IPS DF 6.9 (cell line): Measurements from ENCODE around the gene C2CD5.
A peak's percentile ranks its signal among the peaks of the same experiment; 100 is the strongest.

Source experiments
- DNase-seq: peaks from one replicate; pipeline ENCODE4 v3.0.0-alpha.2; 2013; ENCODE audit warnings: low read depth, low spot score
- H3K27ac ChIP-seq: one replicate; pipeline ENCODE4 v1.5.1; 2013; ENCODE audit warnings: low read length, control low read depth
- H3K27me3 ChIP-seq: 2 replicates; pipeline ENCODE4 v1.6.1; 2013; ENCODE audit warnings: mild to moderate bottlenecking, low read length; ENCODE audit not compliant: control insufficient read depth, insufficient read depth
- H3K36me3 ChIP-seq: 2 replicates; pipeline ENCODE4 v1.6.1; 2013; ENCODE audit warnings: low read length; ENCODE audit not compliant: control insufficient read depth, insufficient read depth
- H3K4me1 ChIP-seq: 2 replicates; pipeline ENCODE4 v1.6.1; 2013; ENCODE audit warnings: low read length; ENCODE audit not compliant: control insufficient read depth, insufficient read depth
- H3K4me3 ChIP-seq: 2 replicates; pipeline ENCODE4 v1.5.1; 2013; ENCODE audit warnings: mild to moderate bottlenecking, low read length
- H3K9me3 ChIP-seq: 2 replicates; pipeline ENCODE4 v1.6.1; 2013; ENCODE audit warnings: low read length, inconsistent platforms; ENCODE audit not compliant: control insufficient read depth, insufficient read depth
- WGBS: extraction: QIAGEN DNeasy Blood & Tissue Kit; methylation state at CpG from one replicate; pipeline ENCODE4 v1.1.7; 2013; ENCODE audit warnings: mixed read lengths, missing lambda C conversion rate; ENCODE audit not compliant: insufficient read length, insufficient coverage; 5-methylcytosine and 5-hydroxymethylcytosine counted together

Gene C2CD5, protein sequence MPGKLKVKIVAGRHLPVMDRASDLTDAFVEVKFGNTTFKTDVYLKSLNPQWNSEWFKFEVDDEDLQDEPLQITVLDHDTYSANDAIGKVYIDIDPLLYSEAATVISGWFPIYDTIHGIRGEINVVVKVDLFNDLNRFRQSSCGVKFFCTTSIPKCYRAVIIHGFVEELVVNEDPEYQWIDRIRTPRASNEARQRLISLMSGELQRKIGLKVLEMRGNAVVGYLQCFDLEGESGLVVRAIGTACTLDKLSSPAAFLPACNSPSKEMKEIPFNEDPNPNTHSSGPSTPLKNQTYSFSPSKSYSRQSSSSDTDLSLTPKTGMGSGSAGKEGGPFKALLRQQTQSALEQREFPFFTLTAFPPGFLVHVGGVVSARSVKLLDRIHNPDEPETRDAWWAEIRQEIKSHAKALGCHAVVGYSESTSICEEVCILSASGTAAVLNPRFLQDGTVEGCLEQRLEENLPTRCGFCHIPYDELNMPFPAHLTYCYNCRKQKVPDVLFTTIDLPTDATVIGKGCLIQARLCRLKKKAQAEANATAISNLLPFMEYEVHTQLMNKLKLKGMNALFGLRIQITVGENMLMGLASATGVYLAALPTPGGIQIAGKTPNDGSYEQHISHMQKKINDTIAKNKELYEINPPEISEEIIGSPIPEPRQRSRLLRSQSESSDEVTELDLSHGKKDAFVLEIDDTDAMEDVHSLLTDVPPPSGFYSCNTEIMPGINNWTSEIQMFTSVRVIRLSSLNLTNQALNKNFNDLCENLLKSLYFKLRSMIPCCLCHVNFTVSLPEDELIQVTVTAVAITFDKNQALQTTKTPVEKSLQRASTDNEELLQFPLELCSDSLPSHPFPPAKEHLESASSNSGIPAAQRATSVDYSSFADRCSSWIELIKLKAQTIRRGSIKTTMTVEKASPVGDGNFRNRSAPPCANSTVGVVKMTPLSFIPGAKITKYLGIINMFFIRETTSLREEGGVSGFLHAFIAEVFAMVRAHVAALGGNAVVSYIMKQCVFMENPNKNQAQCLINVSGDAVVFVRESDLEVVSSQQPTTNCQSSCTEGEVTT

GRCh38 chr12:22544038-22544979 lies at the start of gene C2CD5:
C2CD5 (minus strand) TSS chr12:22544542; CDS start chr12:22544150, 392 bp downstream.
- Histone ChIP-seq H3K4me3 (peak within 1 kb of the TSS; percentile 95), H3K36me3 (no peaks in the 10 kb centered on the region), H3K27me3 (no peaks in the 10 kb centered on the region), H3K9me3 (no peaks in the 10 kb centered on the region), H3K27ac (no peak within 1 kb of the TSS), H3K4me1 (0 out of 2 replicates have a peak, but pooled peaks cover 1% of the 10 kb centered on the region)
- peak; percentile 96 for DNase-seq
- WGBS = no CpG with 5 or more reads among the region's 80 CpGs

DNA sequence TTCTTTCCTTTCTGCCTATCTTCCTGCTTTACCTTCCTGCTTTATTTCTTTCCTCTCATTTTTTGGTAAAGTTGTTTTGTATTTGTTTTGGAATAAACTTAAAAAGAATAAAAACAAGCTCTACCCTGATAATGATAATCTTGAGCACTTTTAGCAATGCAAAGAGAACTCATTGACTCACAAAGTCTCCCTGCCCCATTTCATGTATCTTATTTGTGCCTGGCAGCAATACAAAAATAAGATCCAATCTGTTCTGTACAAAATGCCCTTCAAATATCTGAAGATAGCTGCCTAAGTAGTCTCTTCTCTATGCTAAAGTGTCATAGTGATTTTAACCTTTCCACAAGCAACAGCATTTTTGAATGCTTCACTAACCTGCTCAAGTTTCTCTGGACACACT lies 49.5 kb upstream of the C2CD5 start:
- Histone ChIP-seq H3K9me3 (no peaks in the 10 kb centered on the region), H3K4me1 (no peaks in the 10 kb centered on the region), H3K4me3 (no peak overlapping the region), H3K36me3 (no peaks in the 10 kb centered on the region), H3K27ac (no peak overlapping the region), H3K27me3 (no peaks in the 10 kb centered on the region)
- no peak for DNase-seq

DNA sequence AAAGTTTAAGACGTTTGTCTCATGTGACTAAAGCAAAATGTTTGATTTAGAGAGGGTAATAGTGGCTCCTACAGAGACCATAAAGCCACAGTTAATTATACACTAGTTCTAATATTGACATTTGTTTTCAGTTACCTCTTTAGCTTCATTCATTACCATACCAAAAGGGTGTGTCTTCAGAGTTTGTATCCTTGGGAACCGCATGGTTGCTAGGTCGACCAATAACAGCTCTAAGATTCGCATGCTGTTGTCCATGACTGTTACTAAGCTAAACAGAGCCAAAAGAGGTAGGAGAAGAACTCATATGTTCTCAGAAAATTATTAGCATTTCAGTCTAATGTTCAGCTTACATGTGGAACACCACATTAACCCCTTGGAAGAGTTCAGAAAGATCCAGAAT lies 44.5 kb upstream of the C2CD5 start:
- no peak for DNase-seq
- Histone ChIP-seq H3K9me3 (no peaks in the 10 kb centered on the region), H3K36me3 (no peaks in the 10 kb centered on the region), H3K27ac (no peak overlapping the region), H3K27me3 (no peaks in the 10 kb centered on the region), H3K4me3 (no peak overlapping the region), H3K4me1 (no peaks in the 10 kb centered on the region)
- WGBS = no CpG with 5 or more reads among the region's 4 CpGs

DNA sequence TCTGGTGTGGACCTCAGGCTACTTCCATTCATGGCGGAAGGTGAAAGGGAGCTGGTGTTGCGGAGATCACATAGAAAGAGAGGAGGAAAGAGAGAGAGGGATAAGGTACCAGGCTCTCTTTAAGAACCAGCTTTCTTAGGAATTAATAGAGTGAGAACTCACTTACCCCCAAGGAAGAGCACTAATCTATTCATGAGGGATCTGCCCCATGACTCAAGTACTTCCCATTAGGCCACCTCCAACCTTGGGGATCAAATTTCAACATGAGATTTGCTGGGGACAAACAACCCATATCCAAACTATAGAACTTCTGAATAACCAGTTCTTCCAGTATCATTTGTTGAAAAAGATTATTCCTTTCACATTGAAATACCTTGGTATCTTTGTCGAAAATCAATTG lies 34.0 kb upstream of the C2CD5 start:
- WGBS = no CpG with 5 or more reads among the region's 3 CpGs
- DNase-seq = no peak

GRCh38 chr12:22577667-22578066 lies 33.3 kb upstream of the C2CD5 start:
- Histone ChIP-seq H3K27ac (no peak overlapping the region), H3K9me3 (no peaks in the 10 kb centered on the region), H3K4me3 (no peak overlapping the region), H3K27me3 (no peaks in the 10 kb centered on the region; the same call in 1 of the 2 replicates), H3K4me1 (no peaks in the 10 kb centered on the region), H3K36me3 (no peaks in the 10 kb centered on the region)
- DNase-seq = no peak
- no CpG with 5 or more reads among the region's 1 CpG for WGBS

More for the DNA sequence above, 34.0 kb upstream of the C2CD5 start:
- no peaks in the 10 kb centered on the region for H3K4me1 ChIP-seq
- no peak overlapping the region for H3K27ac ChIP-seq
- no peaks in the 10 kb centered on the region for H3K36me3 ChIP-seq
- no peak overlapping the region for H3K4me3 ChIP-seq
- no peaks in the 10 kb centered on the region for H3K9me3 ChIP-seq
- H3K27me3 ChIP-seq = no peaks in the 10 kb centered on the region; the same call in 1 of the 2 replicates

DNA sequence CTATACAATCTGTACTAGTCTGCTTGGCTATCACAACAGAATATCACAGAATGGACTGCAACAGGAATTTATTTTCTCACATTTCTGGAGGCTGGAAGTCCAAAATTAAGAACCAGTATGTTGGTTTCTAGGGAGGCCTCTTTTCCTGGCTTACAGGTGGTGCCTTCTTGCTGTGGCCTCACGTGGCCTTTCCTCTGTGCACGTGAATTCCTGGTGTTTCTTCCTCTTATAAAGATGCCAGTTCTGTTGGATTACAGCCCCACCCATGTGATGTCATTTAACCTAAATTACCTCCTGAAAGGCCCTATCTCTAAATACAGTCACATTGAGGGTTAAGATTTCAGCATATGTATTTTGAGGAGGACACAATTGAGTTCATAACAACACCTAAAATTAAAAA lies 32.1 kb upstream of the C2CD5 start:
- H3K27me3 ChIP-seq = no peaks in the 10 kb centered on the region; the same call in 1 of the 2 replicates
- no peak for DNase-seq
- no peaks in the 10 kb centered on the region for H3K36me3 ChIP-seq
- no peaks in the 10 kb centered on the region for H3K9me3 ChIP-seq
- no CpG with 5 or more reads among the region's 2 CpGs for WGBS
- no peak overlapping the region for H3K27ac ChIP-seq
- no peaks in the 10 kb centered on the region for H3K4me1 ChIP-seq
- H3K4me3 ChIP-seq = no peak overlapping the region

DNA sequence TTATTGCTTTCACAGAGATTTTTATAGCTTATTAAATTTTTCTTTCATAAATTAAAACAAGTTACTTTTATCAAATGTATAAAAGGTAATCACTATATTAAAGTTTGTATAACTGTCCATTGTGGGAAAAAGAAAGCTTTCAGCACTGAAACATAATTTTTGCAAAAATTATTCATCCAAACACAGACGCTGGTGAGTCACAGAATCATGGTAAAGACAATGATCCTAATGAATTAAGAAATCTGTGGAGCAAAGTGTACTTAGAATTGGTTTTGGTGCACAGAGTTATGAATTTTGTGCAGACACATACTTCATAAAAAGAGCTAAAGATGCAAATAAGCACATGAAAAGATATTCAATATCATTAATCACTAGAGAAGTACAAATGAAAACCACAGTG lies 31.7 kb upstream of the C2CD5 start:
- Histone ChIP-seq H3K4me1 (no peaks in the 10 kb centered on the region), H3K27me3 (no peaks in the 10 kb centered on the region; the same call in 1 of the 2 replicates), H3K4me3 (no peak overlapping the region), H3K27ac (no peak overlapping the region), H3K9me3 (no peaks in the 10 kb centered on the region), H3K36me3 (no peaks in the 10 kb centered on the region)
- WGBS = no CpG with 5 or more reads among the region's 1 CpG
- DNase-seq = no peak

- no peaks in the 10 kb centered on the region; the same call in 1 of the 2 replicates for H3K27me3 ChIP-seq
- no peak overlapping the region for H3K27ac ChIP-seq
- no peaks in the 10 kb centered on the region for H3K36me3 ChIP-seq
- DNase-seq = no peak
- no peaks in the 10 kb centered on the region for H3K4me1 ChIP-seq
- no CpG with 5 or more reads among the region's 3 CpGs for WGBS
- H3K4me3 ChIP-seq = no peak overlapping the region
- H3K9me3 ChIP-seq = no peaks in the 10 kb centered on the region
Measured at GRCh38 chr12:22574921-22575320, 30.6 kb upstream of the C2CD5 start.

DNA sequence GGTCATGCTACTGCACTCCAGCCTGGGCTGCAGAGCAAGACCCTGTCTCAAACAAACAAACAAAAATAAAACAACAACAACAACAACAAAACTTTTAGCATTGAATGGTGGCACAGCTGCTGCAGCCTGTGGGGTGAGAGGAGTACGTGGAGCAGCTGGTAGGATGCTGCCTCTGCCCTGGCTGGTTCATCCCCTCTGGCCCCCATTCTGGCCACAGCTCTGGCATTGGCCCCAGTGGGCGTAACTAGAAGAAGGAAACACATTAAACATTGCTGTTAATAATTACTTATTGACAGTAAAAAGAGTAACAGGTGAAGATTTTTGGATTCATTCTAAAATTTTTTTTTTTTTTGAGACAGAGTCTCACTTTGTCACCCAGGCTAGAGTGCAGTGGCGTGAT lies 28.8 kb upstream of the C2CD5 start:
- H3K27me3 ChIP-seq = no peaks in the 10 kb centered on the region; the same call in 1 of the 2 replicates
- no peaks in the 10 kb centered on the region for H3K9me3 ChIP-seq
- no peak overlapping the region for H3K4me3 ChIP-seq
- no peaks in the 10 kb centered on the region for H3K4me1 ChIP-seq
- DNase-seq = no peak
- no peak overlapping the region for H3K27ac ChIP-seq
- WGBS = no CpG with 5 or more reads among the region's 3 CpGs
- H3K36me3 ChIP-seq = no peaks in the 10 kb centered on the region
